SK-N-SH treated with all-trans-retinoic acid at 6 μM for 48 hours (cell line): Measurements from ENCODE around the gene ZNF264.

Experiments
- ATAC-seq: fragments of 200-7000 bp; cut with Tn5 transposase; 3 replicates; pipeline ENCODE4 v1.9.1; 2020; ENCODE audit warnings: mild to moderate bottlenecking, moderate library complexity
- ARNTL ChIP-seq: fragments of 450-650 bp; formaldehyde crosslinking; IDR thresholded peaks from 2 replicates; pipeline ENCODE4 v1.5.0; 2020; ENCODE audit warnings: low read depth, mild to moderate bottlenecking, moderate library complexity, borderline replicate concordance
- BACH2 ChIP-seq: fragments of 250-450 bp; sonication (Bioruptor Pico); IDR thresholded peaks from 2 replicates; pipeline ENCODE4 v1.9.0; 2021; ENCODE audit warnings: mild to moderate bottlenecking, borderline replicate concordance
- ESRRG ChIP-seq: fragments of 250-450 bp; sonication (Bioruptor Pico); IDR thresholded peaks from 2 replicates; pipeline ENCODE4 v1.6.1; 2021; ENCODE audit warnings: mild to moderate bottlenecking
- ISL1 ChIP-seq: fragments of 250-450 bp; sonication (Bioruptor Pico); IDR thresholded peaks from 2 replicates; pipeline ENCODE4 v2.1.2; 2022; ENCODE audit warnings: mild to moderate bottlenecking, moderate library complexity
- OSR1 ChIP-seq: fragments of 250-450 bp; sonication (Bioruptor Pico); IDR thresholded peaks from 2 replicates; pipeline ENCODE4 v1.8.0; 2022; ENCODE audit warnings: moderate library complexity, mild to moderate bottlenecking, inconsistent platforms
- PPARA ChIP-seq: fragments of 250-450 bp; sonication (Bioruptor Pico); IDR thresholded peaks from 2 replicates; pipeline ENCODE4 v1.5.0; 2020; ENCODE audit warnings: mild to moderate bottlenecking, borderline replicate concordance
- RARB ChIP-seq: fragments of 250-450 bp; sonication (Bioruptor Pico); IDR thresholded peaks from 2 replicates; pipeline ENCODE4 v1.8.0; 2021; ENCODE audit warnings: mild to moderate bottlenecking, moderate library complexity
- SNAI2 ChIP-seq: fragments of 250-450 bp; sonication (Bioruptor Pico); IDR thresholded peaks from 2 replicates; pipeline ENCODE4 v1.5.0; 2020; ENCODE audit warnings: mild to moderate bottlenecking, moderate library complexity
- TCF4 ChIP-seq: fragments of 250-450 bp; sonication (Bioruptor Pico); IDR thresholded peaks from 2 replicates; pipeline ENCODE4 v1.8.0; 2021; ENCODE audit warnings: mild to moderate bottlenecking, moderate library complexity, borderline replicate concordance
- TOX ChIP-seq: fragments of 250-450 bp; sonication (Bioruptor Pico); IDR thresholded peaks from 2 replicates; pipeline ENCODE4 v1.8.0; 2021; ENCODE audit warnings: mild to moderate bottlenecking, moderate library complexity, borderline replicate concordance
- ZC3H10 ChIP-seq: fragments of 250-450 bp; sonication (Bioruptor Pico); IDR thresholded peaks from 2 replicates; pipeline ENCODE4 v1.5.1; 2021; ENCODE audit warnings: mild to moderate bottlenecking, moderate library complexity
- ZFP3 ChIP-seq: fragments of 250-450 bp; sonication (Bioruptor Pico); IDR thresholded peaks from 2 replicates; pipeline ENCODE4 v1.5.0; 2020; ENCODE audit warnings: mild to moderate bottlenecking, moderate library complexity
- ZFP30 ChIP-seq: fragments of 450-650 bp; formaldehyde crosslinking; IDR thresholded peaks from 2 replicates; pipeline ENCODE4 v1.5.0; 2022; ENCODE audit warnings: mild to moderate bottlenecking, moderate library complexity
- ZNF565 ChIP-seq: fragments of 450-650 bp; formaldehyde crosslinking; conservative IDR thresholded peaks from 2 replicates; pipeline ENCODE4 v1.5.0; 2020; ENCODE audit warnings: low read depth, mild to moderate bottlenecking, moderate library complexity
- ZNF70 ChIP-seq: fragments of 450-650 bp; formaldehyde crosslinking; IDR thresholded peaks from 2 replicates; pipeline ENCODE4 v1.5.0; 2020; ENCODE audit warnings: mild to moderate bottlenecking, moderate library complexity
- TF ChIP-seq, protein P1 (sequence below): fragments of 250-450 bp; sonication (Bioruptor Pico); IDR thresholded peaks from 2 replicates; pipeline ENCODE4 v1.5.0; 2020; ENCODE audit warnings: mild to moderate bottlenecking, moderate library complexity
- TF ChIP-seq, protein P2 (sequence below): fragments of 250-450 bp; sonication (Bioruptor Pico); IDR thresholded peaks from 2 replicates; pipeline ENCODE4 v1.8.0; 2020; ENCODE audit warnings: mild to moderate bottlenecking, moderate library complexity, borderline replicate concordance
- TF ChIP-seq, protein P3 (sequence below): fragments of 250-450 bp; sonication (Bioruptor Pico); IDR thresholded peaks from 2 replicates; pipeline ENCODE4 v1.5.1; 2021; ENCODE audit warnings: mild to moderate bottlenecking, moderate library complexity

Gene ZNF264

DNA sequence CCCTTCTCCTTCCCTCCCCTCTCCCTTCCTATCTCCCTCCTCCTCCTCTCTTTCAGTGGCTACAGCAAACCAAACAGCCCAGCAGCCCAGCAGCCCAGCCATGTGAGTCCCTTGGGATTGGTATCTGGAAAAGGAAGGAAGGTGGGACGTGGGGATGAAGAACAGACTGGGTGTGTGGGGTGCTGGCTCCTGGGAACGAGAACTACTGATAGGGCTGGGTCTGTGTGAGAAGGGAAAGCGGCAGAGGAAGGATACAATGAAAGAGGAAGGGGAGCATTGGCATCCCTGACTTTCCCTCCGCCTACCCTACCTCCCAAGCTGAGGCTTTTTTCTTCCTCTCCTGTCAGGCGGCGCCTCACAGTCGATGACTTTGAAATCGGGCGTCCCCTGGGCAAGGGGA is 40.4 kb downstream of the ZNF264 start (continued):
- TF ChIP-seq, protein P1, sequence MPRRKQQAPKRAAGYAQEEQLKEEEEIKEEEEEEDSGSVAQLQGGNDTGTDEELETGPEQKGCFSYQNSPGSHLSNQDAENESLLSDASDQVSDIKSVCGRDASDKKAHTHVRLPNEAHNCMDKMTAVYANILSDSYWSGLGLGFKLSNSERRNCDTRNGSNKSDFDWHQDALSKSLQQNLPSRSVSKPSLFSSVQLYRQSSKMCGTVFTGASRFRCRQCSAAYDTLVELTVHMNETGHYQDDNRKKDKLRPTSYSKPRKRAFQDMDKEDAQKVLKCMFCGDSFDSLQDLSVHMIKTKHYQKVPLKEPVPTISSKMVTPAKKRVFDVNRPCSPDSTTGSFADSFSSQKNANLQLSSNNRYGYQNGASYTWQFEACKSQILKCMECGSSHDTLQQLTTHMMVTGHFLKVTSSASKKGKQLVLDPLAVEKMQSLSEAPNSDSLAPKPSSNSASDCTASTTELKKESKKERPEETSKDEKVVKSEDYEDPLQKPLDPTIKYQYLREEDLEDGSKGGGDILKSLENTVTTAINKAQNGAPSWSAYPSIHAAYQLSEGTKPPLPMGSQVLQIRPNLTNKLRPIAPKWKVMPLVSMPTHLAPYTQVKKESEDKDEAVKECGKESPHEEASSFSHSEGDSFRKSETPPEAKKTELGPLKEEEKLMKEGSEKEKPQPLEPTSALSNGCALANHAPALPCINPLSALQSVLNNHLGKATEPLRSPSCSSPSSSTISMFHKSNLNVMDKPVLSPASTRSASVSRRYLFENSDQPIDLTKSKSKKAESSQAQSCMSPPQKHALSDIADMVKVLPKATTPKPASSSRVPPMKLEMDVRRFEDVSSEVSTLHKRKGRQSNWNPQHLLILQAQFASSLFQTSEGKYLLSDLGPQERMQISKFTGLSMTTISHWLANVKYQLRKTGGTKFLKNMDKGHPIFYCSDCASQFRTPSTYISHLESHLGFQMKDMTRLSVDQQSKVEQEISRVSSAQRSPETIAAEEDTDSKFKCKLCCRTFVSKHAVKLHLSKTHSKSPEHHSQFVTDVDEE (CRISPR knock-in tag) = no peak
- TF ChIP-seq TCF4 (no peak), ZNF565 (CRISPR knock-in tag) (no peak), ZFP3 (no peak)

DNA sequence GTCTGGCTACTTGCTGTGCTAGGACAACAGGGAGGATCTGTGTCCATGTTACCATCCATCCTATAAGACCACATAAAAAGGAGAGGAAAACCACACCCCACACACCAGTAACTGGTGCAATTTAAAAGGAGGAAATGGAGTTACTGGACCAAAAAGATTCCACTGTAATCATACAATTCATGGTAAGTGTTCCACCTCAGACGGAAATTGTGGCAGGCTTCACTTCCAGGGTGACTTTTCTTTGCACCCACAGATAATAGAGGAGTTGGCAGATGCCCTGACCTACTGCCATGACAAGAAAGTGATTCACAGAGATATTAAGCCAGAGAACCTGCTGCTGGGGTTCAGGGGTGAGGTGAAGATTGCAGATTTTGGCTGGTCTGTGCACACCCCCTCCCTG is 41.9 kb downstream of the ZNF264 start:
- TF ChIP-seq, protein P2, sequence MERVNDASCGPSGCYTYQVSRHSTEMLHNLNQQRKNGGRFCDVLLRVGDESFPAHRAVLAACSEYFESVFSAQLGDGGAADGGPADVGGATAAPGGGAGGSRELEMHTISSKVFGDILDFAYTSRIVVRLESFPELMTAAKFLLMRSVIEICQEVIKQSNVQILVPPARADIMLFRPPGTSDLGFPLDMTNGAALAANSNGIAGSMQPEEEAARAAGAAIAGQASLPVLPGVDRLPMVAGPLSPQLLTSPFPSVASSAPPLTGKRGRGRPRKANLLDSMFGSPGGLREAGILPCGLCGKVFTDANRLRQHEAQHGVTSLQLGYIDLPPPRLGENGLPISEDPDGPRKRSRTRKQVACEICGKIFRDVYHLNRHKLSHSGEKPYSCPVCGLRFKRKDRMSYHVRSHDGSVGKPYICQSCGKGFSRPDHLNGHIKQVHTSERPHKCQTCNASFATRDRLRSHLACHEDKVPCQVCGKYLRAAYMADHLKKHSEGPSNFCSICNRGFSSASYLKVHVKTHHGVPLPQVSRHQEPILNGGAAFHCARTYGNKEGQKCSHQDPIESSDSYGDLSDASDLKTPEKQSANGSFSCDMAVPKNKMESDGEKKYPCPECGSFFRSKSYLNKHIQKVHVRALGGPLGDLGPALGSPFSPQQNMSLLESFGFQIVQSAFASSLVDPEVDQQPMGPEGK (CRISPR knock-in tag) = no peak
- TF ChIP-seq ISL1 (CRISPR knock-in tag) = no peak
- TF ChIP-seq BACH2 (CRISPR knock-in tag) = no peak
- no peak for TF ChIP-seq ZFP30 (CRISPR knock-in tag)
- TF ChIP-seq ZNF565 (CRISPR knock-in tag) = no peak
- no peak for TF ChIP-seq ESRRG (CRISPR knock-in tag)
- no peak for TF ChIP-seq SNAI2 (CRISPR knock-in tag)
- no peak for TF ChIP-seq ARNTL (CRISPR knock-in tag)
- TF ChIP-seq ZNF70 (CRISPR knock-in tag) = no peak
- no peak for ATAC-seq

DNA sequence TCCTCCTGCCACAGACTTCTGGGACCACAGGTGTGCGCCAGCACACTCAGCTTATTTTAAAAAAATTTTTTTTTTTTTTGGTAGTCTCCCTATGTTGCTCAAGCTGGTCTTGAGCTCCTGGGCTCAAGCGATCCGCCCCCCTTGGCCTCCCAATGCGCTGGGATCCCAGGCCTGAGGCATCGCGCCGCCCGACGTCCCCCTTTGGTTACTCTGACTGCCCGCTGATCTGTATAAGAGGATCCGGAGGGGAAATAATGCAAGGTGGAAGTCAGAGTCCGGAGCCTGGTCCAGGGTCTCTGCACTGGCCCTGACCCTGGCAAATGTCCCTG is 48.6 kb downstream of the ZNF264 start:
- TF ChIP-seq ZFP30 (CRISPR knock-in tag) = no peak
- TF ChIP-seq OSR1 (CRISPR knock-in tag) = no peak
- no peak for TF ChIP-seq ISL1 (CRISPR knock-in tag)
- no peak for TF ChIP-seq ZNF70 (CRISPR knock-in tag)
- no peak for TF ChIP-seq ZC3H10 (CRISPR knock-in tag)
- TF ChIP-seq, protein P2 (CRISPR knock-in tag) = no peak
- no peak for TF ChIP-seq PPARA
- no peak for TF ChIP-seq TOX (CRISPR knock-in tag)

DNA sequence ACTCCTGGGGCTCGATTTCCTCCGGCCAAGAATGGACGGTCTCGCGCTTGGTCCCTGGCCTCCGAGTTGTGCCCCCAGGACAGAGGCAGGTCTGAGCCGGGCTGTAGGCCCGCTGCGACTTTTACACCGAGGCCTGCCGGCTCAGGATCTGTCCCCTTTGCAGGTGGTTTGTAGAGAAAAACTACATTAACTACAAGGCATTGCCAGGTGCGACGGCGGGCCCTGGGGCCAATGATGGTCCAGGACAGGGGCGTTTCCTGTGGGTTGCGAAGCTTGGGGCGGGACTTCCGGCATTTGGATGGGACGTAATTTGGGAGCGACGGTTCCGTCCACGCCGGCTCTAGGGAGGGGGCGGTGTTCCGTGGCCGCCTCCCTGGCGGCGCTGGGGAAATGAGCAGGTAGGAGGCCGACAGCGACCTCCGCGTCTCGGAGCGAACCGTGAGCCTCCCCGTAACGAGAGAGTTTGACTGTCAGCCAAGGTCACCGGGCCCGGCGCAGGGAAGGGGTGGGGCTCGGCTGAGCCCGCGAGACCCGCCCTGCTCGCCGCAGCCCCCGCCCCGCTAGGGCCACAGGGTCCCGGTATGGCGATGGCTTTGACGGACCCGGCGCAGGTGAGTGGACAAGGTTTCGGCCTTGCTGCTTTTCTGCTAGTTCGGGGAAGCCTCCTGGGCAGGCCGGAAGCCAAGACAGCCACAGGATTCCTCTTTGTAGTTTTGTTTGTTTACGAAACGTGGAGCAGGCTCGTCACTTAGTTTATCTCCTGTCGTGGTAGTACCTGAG is 49.2 kb downstream of the ZNF264 start, which contains the start of gene ZNF805:
Gene ZNF805 (plus strand): TSS at position 322 of the 780 bp plus-strand sequence. CDS start 260 bp downstream, at position 582.
- TF ChIP-seq, protein P1 (CRISPR knock-in tag) = no peak
- TF ChIP-seq RARB (CRISPR knock-in tag) = no peak
- no peak for TF ChIP-seq ZNF70 (CRISPR knock-in tag)
- TF ChIP-seq ARNTL (CRISPR knock-in tag) = no peak
- TF ChIP-seq TOX (CRISPR knock-in tag) = no peak
- TF ChIP-seq, protein P3, sequence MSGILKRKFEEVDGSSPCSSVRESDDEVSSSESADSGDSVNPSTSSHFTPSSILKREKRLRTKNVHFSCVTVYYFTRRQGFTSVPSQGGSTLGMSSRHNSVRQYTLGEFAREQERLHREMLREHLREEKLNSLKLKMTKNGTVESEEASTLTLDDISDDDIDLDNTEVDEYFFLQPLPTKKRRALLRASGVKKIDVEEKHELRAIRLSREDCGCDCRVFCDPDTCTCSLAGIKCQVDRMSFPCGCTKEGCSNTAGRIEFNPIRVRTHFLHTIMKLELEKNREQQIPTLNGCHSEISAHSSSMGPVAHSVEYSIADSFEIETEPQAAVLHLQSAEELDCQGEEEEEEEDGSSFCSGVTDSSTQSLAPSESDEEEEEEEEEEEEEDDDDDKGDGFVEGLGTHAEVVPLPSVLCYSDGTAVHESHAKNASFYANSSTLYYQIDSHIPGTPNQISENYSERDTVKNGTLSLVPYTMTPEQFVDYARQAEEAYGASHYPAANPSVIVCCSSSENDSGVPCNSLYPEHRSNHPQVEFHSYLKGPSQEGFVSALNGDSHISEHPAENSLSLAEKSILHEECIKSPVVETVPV = no peak
- TF ChIP-seq, protein P2 (CRISPR knock-in tag) = 0 out of 2 replicates have a peak, but pooled peaks have one; percentile 35
- ATAC-seq = peak; percentile 98

More for the DNA sequence above, 48.6 kb downstream of the ZNF264 start:
- peak; percentile 55; the same call in 1 of the 3 replicates for ATAC-seq
